ENCODE data around the gene SNRNP48. TPM values are rescaled to one million over a fixed set of nuclear protein-coding genes. Genes with fewer than 3 reads are reported as not detected.

The SNRNP48 gene
- total RNA-seq, 1 experiment from 2014 or later, result 29.1 TPM

DNA sequence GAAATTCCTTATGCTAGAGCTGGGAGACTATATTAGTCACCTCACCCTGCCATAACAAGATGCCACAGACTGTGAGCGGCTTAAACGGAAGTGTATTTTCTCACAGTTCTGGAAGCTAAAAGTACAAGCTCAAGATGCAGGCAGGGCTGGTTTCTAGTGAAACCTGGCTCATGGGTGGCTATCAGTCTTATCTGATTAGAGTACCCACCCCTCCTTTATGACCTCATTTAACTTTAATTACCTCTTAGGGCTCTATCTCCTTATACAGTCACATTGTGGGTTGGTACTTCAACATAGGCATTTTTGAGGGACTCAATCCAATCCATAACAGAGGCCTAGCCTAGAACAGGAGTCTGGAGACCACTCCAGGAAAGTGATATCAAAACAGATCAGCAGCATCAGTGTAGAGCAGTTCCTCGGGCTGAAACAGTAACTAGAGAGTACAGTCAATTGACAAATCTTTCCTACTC, 2.3 kb upstream of the SNRNP48 start:
- no peaks in the 10 kb centered on the region for H3K27me3 Mint-ChIP-seq (ENCODE audit: insufficient read depth, unreplicated experiment)
- Histone ChIP-seq H3K4me3 (ENCODE audit: low read depth, low read length) (no peak overlapping the region), H3K36me3 (ENCODE audit: control insufficient read depth, insufficient read depth, low read length) (peaks cover 5% of the 10 kb centered on the region), H3K9me3 (no peaks in the 10 kb centered on the region), H3K4me1 (peaks cover 23% of the 10 kb centered on the region), H3K27me3 (replicated peaks; ENCODE audit: control insufficient read depth, insufficient read depth, low read length) (no peaks in the 10 kb centered on the region)
- TF ChIP-seq, protein P1, sequence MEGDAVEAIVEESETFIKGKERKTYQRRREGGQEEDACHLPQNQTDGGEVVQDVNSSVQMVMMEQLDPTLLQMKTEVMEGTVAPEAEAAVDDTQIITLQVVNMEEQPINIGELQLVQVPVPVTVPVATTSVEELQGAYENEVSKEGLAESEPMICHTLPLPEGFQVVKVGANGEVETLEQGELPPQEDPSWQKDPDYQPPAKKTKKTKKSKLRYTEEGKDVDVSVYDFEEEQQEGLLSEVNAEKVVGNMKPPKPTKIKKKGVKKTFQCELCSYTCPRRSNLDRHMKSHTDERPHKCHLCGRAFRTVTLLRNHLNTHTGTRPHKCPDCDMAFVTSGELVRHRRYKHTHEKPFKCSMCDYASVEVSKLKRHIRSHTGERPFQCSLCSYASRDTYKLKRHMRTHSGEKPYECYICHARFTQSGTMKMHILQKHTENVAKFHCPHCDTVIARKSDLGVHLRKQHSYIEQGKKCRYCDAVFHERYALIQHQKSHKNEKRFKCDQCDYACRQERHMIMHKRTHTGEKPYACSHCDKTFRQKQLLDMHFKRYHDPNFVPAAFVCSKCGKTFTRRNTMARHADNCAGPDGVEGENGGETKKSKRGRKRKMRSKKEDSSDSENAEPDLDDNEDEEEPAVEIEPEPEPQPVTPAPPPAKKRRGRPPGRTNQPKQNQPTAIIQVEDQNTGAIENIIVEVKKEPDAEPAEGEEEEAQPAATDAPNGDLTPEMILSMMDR (IDR thresholded peaks at IDR 0.05; ENCODE audit: insufficient read depth in 1 of 2, low read depth in 1 of 2, low read length in 1 of 2, severe bottlenecking in 1 of 2, unreplicated experiment in 1 of 2), result no peak
- peak overlapping the region; percentile 55 for H3K27ac Mint-ChIP-seq (ENCODE audit: unreplicated experiment)
- peak; percentile 13 to 39 for DNase-seq
- H3K9me3 Mint-ChIP-seq (ENCODE audit: unreplicated experiment), result no peaks in the 10 kb centered on the region
- ChIA-PET CTCF (no interaction called here), POLR2A (no interaction called here)
- peaks cover 39% of the 10 kb centered on the region for H3K4me1 Mint-ChIP-seq (ENCODE audit: low read depth, unreplicated experiment)
- BruUV-seq (replicated peaks), result no TSS peak
- H3K36me3 Mint-ChIP-seq (ENCODE audit: insufficient read depth, unreplicated experiment), result peaks cover 70% of the 10 kb centered on the region
- H3K4me3 Mint-ChIP-seq (ENCODE audit: unreplicated experiment), result no peak overlapping the region
- intact Hi-C loops (cut with micrococcal nuclease; ENCODE audit: unreplicated experiment), result loop anchor here (1.0 kb wide), 1 partner anchor 49 kb away; no protein-coding TSS in a partner anchor

GRCh38 chr6:7588506-7588905, 1.5 kb upstream of the SNRNP48 start:
- H3K9me3 ChIP-seq, result no peaks in the 10 kb centered on the region
- no peaks in the 10 kb centered on the region for H3K9me3 Mint-ChIP-seq (ENCODE audit: unreplicated experiment)
- BruUV-seq (replicated peaks), result no TSS peak
- H3K36me3 ChIP-seq (ENCODE audit: control insufficient read depth, insufficient read depth, low read length), result peaks cover 5% of the 10 kb centered on the region
- H3K4me1 ChIP-seq, result peaks cover 28% of the 10 kb centered on the region
- H3K27me3 ChIP-seq (replicated peaks; ENCODE audit: control insufficient read depth, insufficient read depth, low read length), result no peaks in the 10 kb centered on the region
- H3K4me3 ChIP-seq (ENCODE audit: low read depth, low read length), result no peak overlapping the region
- TF ChIP-seq, protein P1 (IDR thresholded peaks at IDR 0.05; ENCODE audit: insufficient read depth in 1 of 2, low read depth in 1 of 2, low read length in 1 of 2, severe bottlenecking in 1 of 2, unreplicated experiment in 1 of 2), result no peak
- peaks cover 48% of the 10 kb centered on the region for H3K4me1 Mint-ChIP-seq (ENCODE audit: low read depth, unreplicated experiment)
- ChIA-PET POLR2A (no interaction called here), CTCF (no interaction called here)
- no peak for DNase-seq
- peaks cover 68% of the 10 kb centered on the region for H3K36me3 Mint-ChIP-seq (ENCODE audit: insufficient read depth, unreplicated experiment)
- intact Hi-C loops (cut with micrococcal nuclease; ENCODE audit: unreplicated experiment), result no loop called here
- H3K27ac Mint-ChIP-seq (ENCODE audit: unreplicated experiment), result no peak overlapping the region
- no peak overlapping the region for H3K4me3 Mint-ChIP-seq (ENCODE audit: unreplicated experiment)
- no peaks in the 10 kb centered on the region for H3K27me3 Mint-ChIP-seq (ENCODE audit: insufficient read depth, unreplicated experiment)

GRCh38 chr6:7589221-7589620, 777 bp upstream of the SNRNP48 start:
- Mint-ChIP-seq H3K27me3 (ENCODE audit: insufficient read depth, unreplicated experiment) (no peaks in the 10 kb centered on the region), H3K4me3 (ENCODE audit: unreplicated experiment) (peak overlapping the region; percentile 87), H3K27ac (ENCODE audit: unreplicated experiment) (peak overlapping the region; percentile 90), H3K9me3 (ENCODE audit: unreplicated experiment) (no peaks in the 10 kb centered on the region), H3K4me1 (ENCODE audit: low read depth, unreplicated experiment) (peaks cover 48% of the 10 kb centered on the region), H3K36me3 (ENCODE audit: insufficient read depth, unreplicated experiment) (peaks cover 62% of the 10 kb centered on the region)
- ChIA-PET CTCF (no interaction called here), POLR2A (interaction anchor here (1.2 kb wide), 2 partner anchors 28 to 200 kb away, joined by 4 to 8 read pairs; partner anchors contain the start of genes CAGE1 and RIOK1)
- no peaks in the 10 kb centered on the region for H3K27me3 ChIP-seq (replicated peaks; ENCODE audit: control insufficient read depth, insufficient read depth, low read length)
- DNase-seq, result no peak
- peaks cover 28% of the 10 kb centered on the region for H3K4me1 ChIP-seq
- H3K36me3 ChIP-seq (ENCODE audit: control insufficient read depth, insufficient read depth, low read length), result peaks cover 1% of the 10 kb centered on the region
- H3K4me3 ChIP-seq (ENCODE audit: low read depth, low read length), result peak overlapping the region; percentile 92; the same call in 1 of the 2 replicates
- intact Hi-C loops (cut with micrococcal nuclease; ENCODE audit: unreplicated experiment), result no loop called here
- no peaks in the 10 kb centered on the region for H3K9me3 ChIP-seq
- TF ChIP-seq, protein P1 (IDR thresholded peaks at IDR 0.05; ENCODE audit: insufficient read depth in 1 of 2, low read depth in 1 of 2, low read length in 1 of 2, severe bottlenecking in 1 of 2, unreplicated experiment in 1 of 2), result no peak
- BruUV-seq (replicated peaks), result no TSS peak

Data from Caco-2 (cell line).